ENCODE data around the gene FSTL4. TPM values are rescaled to one million over a fixed set of nuclear protein-coding genes. Genes with fewer than 3 reads are reported as not detected.

The FSTL4 gene
- total and polyA plus RNA-seq, 2 donors from 2014 or later, result 0.09 to 4.0 TPM

GRCh38 chr5:133423011-133423617 lies 189.2 kb downstream of the FSTL4 start:
- no peaks in the 10 kb centered on the region for H3K27me3 ChIP-seq (ENCODE audit: control insufficient read depth, insufficient read depth, low read length)
- no peak overlapping the region for H3K4me3 ChIP-seq (ENCODE audit: low read length in 3 of 3)
- H3K27ac ChIP-seq (ENCODE audit: low read depth in 2 of 2, low read length in 2 of 2), result no peak overlapping the region
- no peak overlapping the region for H3K9ac ChIP-seq (ENCODE audit: low read length in 3 of 3)
- intact Hi-C loops (cut with DNase I), result no loop called here
- H3K9me3 ChIP-seq (ENCODE audit: control insufficient read depth in 2 of 3, insufficient read depth in 1 of 3, low read length in 3 of 3), result no peaks in the 10 kb centered on the region
- peaks cover 0 to 6% (median 3%) of the 10 kb centered on the region in 3 donors for H3K4me1 ChIP-seq (ENCODE audit: control insufficient read depth in 2 of 3, insufficient read depth in 2 of 3, low read depth in 1 of 3, low read length in 3 of 3)
- no peak for TF ChIP-seq CTCF (IDR thresholded peaks at IDR 0.05; ENCODE audit: borderline replicate concordance, extremely low read depth, insufficient read depth)
- no peaks in the 10 kb centered on the region for H3K36me3 ChIP-seq (ENCODE audit: control insufficient read depth in 2 of 3, insufficient read depth in 3 of 3, low read length in 3 of 3)
- FAIRE-seq (no peak), DNase-seq (no peak)

- H3K9ac ChIP-seq (ENCODE audit: low read length in 3 of 3), result no peak overlapping the region
- H3K36me3 ChIP-seq (ENCODE audit: control insufficient read depth in 2 of 3, insufficient read depth in 3 of 3, low read length in 3 of 3), result no peaks in the 10 kb centered on the region
- no peak for FAIRE-seq
- H3K4me1 ChIP-seq (ENCODE audit: control insufficient read depth in 2 of 3, insufficient read depth in 2 of 3, low read depth in 1 of 3, low read length in 3 of 3), result peaks cover 0 to 6% (median 3%) of the 10 kb centered on the region in 3 donors
- H3K9me3 ChIP-seq (ENCODE audit: control insufficient read depth in 2 of 3, insufficient read depth in 1 of 3, low read length in 3 of 3), result no peaks in the 10 kb centered on the region
- DNase-seq, result no peak
- TF ChIP-seq CTCF (IDR thresholded peaks at IDR 0.05; ENCODE audit: borderline replicate concordance, extremely low read depth, insufficient read depth), result no peak
- H3K27ac ChIP-seq (ENCODE audit: low read depth in 2 of 2, low read length in 2 of 2), result no peak overlapping the region
- intact Hi-C loops (cut with DNase I), result no loop called here
- H3K4me3 ChIP-seq (ENCODE audit: low read length in 3 of 3), result no peak overlapping the region
- no peaks in the 10 kb centered on the region for H3K27me3 ChIP-seq (ENCODE audit: control insufficient read depth, insufficient read depth, low read length)
Observed at GRCh38 chr5:133421806-133422205, 190.5 kb downstream of the FSTL4 start.

DNA sequence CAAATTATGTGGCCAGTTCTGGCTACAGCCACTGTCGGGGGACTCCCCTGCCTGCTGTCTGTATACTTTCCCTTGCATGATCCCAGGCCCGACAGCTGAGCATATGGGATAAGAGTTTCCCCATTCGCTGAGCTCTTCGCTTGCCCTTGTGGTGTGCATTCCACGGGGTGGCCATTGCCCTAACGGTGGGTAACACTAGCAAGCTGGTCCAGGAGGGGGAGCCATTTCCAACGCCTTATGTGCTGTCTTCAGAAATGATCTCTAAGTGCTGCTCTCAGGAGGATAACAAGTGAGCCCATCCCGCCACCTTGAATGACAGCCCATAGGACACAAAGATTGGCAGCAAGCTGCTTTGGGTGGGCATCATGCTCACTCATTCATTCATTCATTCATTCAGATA lies 190.9 kb downstream of the FSTL4 start:
- Histone ChIP-seq H3K9ac (ENCODE audit: low read length in 3 of 3) (no peak overlapping the region), H3K27me3 (ENCODE audit: control insufficient read depth, insufficient read depth, low read length) (no peaks in the 10 kb centered on the region), H3K36me3 (ENCODE audit: control insufficient read depth in 2 of 3, insufficient read depth in 3 of 3, low read length in 3 of 3) (no peaks in the 10 kb centered on the region), H3K4me3 (ENCODE audit: low read length in 3 of 3) (no peak overlapping the region), H3K4me1 (ENCODE audit: control insufficient read depth in 2 of 3, insufficient read depth in 2 of 3, low read depth in 1 of 3, low read length in 3 of 3) (peaks cover 0 to 6% (median 3%) of the 10 kb centered on the region in 3 donors), H3K27ac (ENCODE audit: low read depth in 2 of 2, low read length in 2 of 2) (no peak overlapping the region), H3K9me3 (ENCODE audit: control insufficient read depth in 2 of 3, insufficient read depth in 1 of 3, low read length in 3 of 3) (no peaks in the 10 kb centered on the region)
- FAIRE-seq, result no peak
- peak in 4 of 5 donors; percentile 27 to 50 (median 44) for DNase-seq
- intact Hi-C loops (cut with DNase I), result no loop called here
- peak; percentile 43 for TF ChIP-seq CTCF (IDR thresholded peaks at IDR 0.05; ENCODE audit: borderline replicate concordance, extremely low read depth, insufficient read depth)
